OCI-LY3 (cell line): ENCODE measurements around the gene PTPRC.

Experiments
- EZH2phosphoT487 ChIP-seq: fragments of 200-600 bp; shearing (Covaris generic); IDR thresholded peaks from 2 replicates; pipeline ENCODE4 v1.6.1; 2018; ENCODE audit warnings: antibody characterized with exemption, mixed run types, low read depth
- TF ChIP-seq, protein P1 (sequence below): fragments of 200-600, 300-600 bp; sonication (generic); IDR thresholded peaks from 2 replicates; pipeline ENCODE4 v1.5.1; 2014; ENCODE audit warnings: antibody characterized with exemption, low read length, low read depth

DNA sequence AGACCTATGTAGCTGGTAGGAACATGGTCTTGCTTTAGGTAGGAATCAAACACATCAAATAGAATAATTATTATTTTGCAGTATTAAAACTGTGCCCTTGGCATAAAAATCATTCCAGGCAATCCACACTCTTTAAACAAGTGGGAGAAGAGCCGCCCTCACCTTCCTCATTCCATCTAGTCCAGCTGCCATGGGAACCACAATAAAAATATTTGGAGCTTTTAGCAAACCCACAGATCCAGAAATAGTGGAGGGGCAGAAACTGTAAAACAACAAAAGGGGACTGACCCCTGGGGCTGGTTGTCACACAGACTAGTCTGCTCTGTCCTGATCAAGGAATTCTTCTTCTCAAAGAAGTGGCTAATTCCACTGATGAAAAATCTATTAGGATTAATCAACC is 61.6 kb downstream of the PTPRC start:
- TF ChIP-seq, protein P1, sequence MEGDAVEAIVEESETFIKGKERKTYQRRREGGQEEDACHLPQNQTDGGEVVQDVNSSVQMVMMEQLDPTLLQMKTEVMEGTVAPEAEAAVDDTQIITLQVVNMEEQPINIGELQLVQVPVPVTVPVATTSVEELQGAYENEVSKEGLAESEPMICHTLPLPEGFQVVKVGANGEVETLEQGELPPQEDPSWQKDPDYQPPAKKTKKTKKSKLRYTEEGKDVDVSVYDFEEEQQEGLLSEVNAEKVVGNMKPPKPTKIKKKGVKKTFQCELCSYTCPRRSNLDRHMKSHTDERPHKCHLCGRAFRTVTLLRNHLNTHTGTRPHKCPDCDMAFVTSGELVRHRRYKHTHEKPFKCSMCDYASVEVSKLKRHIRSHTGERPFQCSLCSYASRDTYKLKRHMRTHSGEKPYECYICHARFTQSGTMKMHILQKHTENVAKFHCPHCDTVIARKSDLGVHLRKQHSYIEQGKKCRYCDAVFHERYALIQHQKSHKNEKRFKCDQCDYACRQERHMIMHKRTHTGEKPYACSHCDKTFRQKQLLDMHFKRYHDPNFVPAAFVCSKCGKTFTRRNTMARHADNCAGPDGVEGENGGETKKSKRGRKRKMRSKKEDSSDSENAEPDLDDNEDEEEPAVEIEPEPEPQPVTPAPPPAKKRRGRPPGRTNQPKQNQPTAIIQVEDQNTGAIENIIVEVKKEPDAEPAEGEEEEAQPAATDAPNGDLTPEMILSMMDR = no peak
- TF ChIP-seq EZH2phosphoT487 = no peak
